LoVo (cell line): ENCODE results near the gene ADAMTSL4.
A peak's percentile ranks its signal among the peaks of the same experiment; 100 is the strongest.
"Not testable (repeated sequence)": the region's sequence is repeated elsewhere in the genome, so short reads cannot be mapped to it uniquely, and the experiment has no call there.

ENCODE experiments used
- DNase-seq: peaks from one replicate; pipeline ENCODE4 v3.0.0-alpha.2; 2016; ENCODE audit warnings: low spot score

ADAMTSL4 gene

DNA sequence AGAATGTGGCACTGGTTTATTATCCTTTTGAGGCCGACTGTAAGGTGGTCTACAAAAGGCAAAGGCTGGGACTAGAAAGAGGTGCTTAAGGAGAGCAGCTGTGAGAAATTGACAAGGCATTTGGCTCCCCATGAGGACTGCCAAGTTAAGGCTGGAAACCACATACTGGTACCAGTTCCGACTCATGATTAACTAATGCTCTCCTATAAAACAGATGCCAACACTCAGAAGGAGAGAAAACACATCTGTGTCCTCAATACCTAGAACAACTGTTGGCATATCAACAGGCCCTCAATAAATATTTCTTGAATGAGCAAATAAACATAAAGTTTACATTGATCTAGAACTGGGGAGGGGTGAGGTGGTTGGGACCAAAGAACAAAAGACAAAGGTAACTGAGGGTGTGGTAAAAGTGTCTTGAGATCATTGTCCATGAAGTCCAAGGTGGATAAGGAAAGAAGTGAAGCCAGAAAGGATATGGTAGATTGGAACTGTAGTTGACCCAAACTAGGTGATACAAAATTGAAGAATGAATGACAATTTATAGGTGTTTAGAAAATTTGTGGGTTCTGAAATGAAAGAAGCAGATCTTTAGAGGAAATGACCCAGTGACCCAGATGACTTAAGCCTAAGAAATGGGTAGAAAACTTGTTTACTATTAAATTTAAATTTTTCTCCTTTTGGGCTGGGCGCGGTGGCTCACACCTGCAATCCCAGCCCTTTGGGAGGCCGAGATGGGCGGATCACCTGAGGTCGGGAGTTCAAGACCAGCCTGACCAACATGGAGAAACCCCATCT, 47.1 kb downstream of the ADAMTSL4 start:
- DNase-seq = peak; percentile 40

DNA sequence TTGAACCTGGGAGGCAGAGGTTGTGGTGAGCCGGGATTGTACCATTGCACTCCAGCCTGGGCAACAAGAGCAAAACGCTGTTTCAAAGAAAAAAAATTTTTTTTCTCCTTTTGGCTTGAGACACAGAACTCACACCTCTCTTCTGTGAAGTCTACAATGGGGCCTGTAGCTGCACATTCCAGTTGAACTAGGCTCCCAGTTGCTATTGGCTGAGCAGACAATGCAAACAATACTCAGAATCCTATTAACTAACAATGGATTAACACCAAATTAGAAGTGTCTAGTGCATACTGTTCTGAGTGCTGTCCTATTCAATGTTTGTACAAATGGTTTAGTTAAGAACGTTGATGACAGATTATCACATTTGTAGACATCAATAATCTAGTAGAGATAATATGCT, 47.8 kb downstream of the ADAMTSL4 start:
- DNase-seq = no peak

DNA sequence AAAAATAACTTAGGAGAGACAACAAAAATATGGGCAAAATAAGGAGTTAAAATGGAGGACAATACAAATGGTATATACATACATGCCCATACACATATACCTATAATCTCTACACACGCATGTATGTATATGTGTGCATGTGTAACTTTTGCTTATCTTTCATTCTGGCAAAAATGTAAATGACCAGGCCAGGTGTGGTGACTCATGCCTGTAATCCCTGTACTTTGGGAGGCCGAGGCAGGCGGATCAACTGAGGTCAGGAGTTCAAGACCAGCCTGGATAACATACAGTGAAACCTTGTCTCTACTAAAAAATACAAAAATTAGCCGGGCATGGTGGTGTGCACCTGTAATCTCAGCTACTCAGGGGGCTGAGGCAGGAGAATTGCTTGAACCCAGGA, 49.1 kb downstream of the ADAMTSL4 start:
- not testable (repeated sequence) for DNase-seq

- no peak for DNase-seq
Measured at GRCh38 chr1:150601540-150601939, 52.3 kb downstream of the ADAMTSL4 start.

- DNase-seq = not testable (repeated sequence)
Measured at GRCh38 chr1:150602372-150602771, 53.2 kb downstream of the ADAMTSL4 start.

DNA sequence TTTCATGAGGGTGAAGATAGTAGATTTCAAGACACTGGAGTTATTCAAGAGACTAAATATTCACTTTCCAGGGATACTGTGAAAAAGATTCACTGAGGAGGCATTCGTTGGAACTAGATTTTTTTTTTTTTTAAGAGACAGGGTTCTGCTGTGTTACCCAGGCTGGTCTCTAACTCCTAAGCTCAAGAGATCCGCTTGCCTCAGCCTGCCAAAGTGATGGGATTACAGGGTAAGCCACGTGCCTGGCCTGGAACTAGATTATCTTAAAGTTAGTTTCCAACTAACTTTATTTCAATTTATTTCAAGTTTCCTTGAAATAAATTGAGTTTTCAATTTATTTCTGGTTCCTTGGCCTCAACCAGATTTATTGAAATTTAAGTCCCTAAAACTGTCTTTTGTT, 54.5 kb downstream of the ADAMTSL4 start:
- DNase-seq = no peak

- no peak for DNase-seq
Measured at GRCh38 chr1:150604226-150604588, 55.0 kb downstream of the ADAMTSL4 start.

- DNase-seq = not testable (repeated sequence)
Measured at GRCh38 chr1:150605451-150605731, 56.2 kb downstream of the ADAMTSL4 start.

DNA sequence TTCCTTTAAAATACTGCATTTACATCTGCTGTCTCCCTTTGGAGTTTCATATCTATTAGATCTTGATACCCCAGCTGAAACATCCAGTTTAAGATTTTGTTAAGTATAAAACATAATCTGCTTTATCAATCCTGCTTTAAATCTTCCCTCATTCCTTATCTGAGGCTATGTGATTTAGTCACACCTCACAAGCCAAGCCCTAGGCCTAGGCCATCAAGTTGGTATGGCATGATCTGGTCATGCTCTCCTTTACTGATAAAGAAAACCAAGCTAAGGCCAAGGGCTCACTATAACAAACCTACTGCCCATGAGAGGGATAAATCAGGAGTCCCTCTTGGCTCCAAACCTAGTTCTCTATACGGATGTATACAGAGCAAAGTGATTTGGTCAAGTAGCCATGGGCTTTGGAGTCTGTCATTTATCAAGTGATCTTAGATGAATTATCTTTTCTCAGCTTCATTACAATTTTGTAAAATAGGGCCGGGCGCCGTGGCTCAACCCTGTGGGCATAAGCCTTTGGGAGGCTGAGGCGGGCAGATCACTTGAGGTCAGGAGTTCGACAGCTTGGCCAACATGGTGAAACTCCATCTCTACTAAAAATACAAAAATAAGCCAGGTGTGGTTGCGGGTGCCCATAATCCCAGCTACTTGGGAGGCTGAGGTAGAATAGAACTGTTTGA, 57.4 kb downstream of the ADAMTSL4 start:
- no peak for DNase-seq

GRCh38 chr1:150609732-150610131, 60.5 kb downstream of the ADAMTSL4 start:
- no peak for DNase-seq
